GM18505 (cell line): ENCODE results near the gene SLC5A2.
"Not testable (repeated sequence)": the region's sequence is repeated elsewhere in the genome, so short reads cannot be mapped to it uniquely, and the experiment has no call there.

Experiments used
- ATAC-seq: cut with Tn5 transposase; IDR thresholded peaks from one replicate; pipeline ENCODE4 v1.9.1; 2021; ENCODE audit not compliant: unreplicated experiment
- POLR2A ChIP-seq: IDR thresholded peaks from 4 replicates; pipeline ENCODE4 v1.6.1; 2011; ENCODE audit warnings: borderline replicate concordance; ENCODE audit not compliant: insufficient read depth, insufficient read length; ENCODE audit errors: extremely low read depth

SLC5A2 gene

DNA sequence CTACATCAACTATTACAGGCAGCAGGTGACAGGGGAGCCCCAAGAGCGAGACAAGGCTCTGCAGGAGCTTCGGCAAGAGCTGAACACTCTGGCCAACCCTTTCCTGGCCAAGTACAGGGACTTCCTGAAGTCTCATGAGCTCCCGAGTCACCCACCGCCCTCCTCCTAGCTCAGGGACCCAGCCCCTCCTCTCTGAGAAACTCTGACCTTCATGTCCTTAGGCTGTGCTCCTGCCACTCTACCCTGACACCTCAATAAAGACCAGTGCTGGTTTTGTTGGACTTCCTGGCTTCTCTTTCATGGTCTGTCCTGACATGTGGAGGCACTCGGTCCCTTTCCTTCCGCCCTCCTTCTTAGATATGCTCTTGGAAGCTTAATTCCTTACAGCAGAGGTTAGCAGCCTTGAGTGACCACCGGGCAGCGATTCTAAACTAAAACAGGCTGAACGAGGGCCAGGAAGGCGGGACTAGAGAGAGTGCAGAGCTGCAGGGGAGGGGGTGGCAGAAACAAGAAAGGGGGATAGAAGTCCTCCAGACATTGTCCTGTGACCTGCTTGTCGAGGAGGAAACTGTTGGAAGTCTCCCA is 45.7 kb downstream of the SLC5A2 start:
- ATAC-seq = no peak
- TF ChIP-seq POLR2A = no peak

DNA sequence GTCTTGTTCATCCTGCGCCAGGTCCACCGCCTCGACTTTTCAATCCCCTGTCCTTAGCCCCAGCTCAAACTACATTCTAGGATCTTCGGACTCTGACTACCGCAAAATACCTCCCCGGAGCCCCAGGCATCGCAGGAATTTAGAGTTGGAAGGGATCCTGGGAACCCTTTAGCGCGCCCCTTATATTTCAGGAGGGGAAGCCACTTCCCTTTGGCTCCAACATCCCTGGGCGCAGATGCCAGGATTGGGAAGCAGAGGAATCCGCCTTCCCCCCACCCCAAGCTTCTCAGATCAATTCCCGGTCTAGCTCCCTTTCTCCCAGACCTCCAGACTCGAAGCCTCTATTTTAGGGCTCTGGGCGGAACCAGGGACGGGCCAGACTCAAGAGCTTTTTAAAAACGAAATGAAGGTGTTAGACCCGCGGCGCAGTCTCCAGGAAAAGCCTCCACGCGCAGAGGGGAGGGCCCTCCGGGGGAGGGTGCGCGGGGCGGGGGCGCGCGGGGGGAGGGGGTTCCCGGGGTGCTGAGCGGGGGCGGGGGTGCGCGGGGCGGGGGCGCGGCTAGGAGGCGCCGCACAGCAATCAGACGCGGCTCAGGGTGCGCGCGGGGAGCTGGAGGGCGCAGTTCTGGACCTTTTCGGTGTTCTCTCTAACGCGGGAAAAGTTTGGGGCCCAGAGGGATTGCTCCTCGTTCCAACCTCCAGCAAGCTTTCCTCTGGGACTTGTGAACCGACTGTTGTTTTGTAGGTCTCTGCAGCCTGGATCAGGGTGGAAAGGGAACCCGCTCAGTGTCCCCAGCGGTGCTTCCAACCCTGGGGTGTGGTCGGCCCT is 46.4 kb downstream of the SLC5A2 start:
- TF ChIP-seq POLR2A = no peak
- no peak for ATAC-seq

- no peak for ATAC-seq
- TF ChIP-seq POLR2A = no peak
Measured at GRCh38 chr16:31529937-31530312, 47.0 kb downstream of the SLC5A2 start.

- no peak for TF ChIP-seq POLR2A
- no peak for ATAC-seq
Measured at GRCh38 chr16:31530405-31530804, 47.5 kb downstream of the SLC5A2 start.

GRCh38 chr16:31531096-31531495 is 48.2 kb downstream of the SLC5A2 start:
- no peak for TF ChIP-seq POLR2A
- no peak for ATAC-seq

- ATAC-seq = no peak
Measured at GRCh38 chr16:31532120-31532519, 49.2 kb downstream of the SLC5A2 start.

DNA sequence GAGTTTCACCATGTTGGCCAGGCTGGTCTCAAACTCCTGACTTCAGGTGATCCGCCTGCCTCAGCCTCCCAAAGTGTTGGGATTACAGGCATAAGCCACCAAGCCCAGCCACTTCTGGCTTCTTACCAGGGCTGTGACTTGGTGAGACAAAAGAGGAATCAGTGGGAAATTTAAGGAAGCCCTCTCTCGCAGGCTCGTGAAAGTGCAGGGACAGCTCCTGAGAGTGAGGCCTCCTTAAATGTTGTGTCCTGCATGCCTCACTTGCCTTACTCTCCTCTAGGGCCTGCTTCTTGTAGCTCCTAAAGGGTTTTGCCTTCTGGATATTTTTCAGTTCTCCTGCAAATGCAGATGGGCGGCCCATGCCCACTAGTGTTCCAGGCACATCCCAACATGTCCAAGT is 50.0 kb downstream of the SLC5A2 start:
- ATAC-seq = no peak
- TF ChIP-seq POLR2A = no peak

More at GRCh38 chr16:31532120-31532519, 49.2 kb downstream of the SLC5A2 start:
- TF ChIP-seq POLR2A = no peak

DNA sequence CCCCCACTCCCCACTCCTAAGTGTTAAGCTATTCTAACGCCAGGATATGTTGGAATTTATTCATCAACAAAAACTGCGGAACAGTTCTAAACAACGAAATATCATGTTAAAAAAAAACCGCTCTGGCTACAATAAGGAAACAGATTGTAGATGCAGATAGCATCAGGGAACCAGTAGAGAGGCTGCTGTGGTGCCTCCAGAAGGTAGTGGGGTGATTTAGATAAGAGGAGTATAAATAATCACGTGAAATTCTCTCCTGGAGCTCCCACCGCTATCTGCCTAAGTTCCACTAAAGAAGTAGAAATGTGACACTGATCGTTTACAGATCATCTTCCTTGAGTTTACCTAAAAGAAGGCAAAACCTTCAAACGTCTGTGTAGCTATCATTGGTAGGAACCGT is 52.8 kb downstream of the SLC5A2 start:
- no peak for ATAC-seq
- TF ChIP-seq POLR2A = no peak

- no peak for TF ChIP-seq POLR2A
- ATAC-seq = no peak
Measured at GRCh38 chr16:31536804-31537361, 54.0 kb downstream of the SLC5A2 start.

DNA sequence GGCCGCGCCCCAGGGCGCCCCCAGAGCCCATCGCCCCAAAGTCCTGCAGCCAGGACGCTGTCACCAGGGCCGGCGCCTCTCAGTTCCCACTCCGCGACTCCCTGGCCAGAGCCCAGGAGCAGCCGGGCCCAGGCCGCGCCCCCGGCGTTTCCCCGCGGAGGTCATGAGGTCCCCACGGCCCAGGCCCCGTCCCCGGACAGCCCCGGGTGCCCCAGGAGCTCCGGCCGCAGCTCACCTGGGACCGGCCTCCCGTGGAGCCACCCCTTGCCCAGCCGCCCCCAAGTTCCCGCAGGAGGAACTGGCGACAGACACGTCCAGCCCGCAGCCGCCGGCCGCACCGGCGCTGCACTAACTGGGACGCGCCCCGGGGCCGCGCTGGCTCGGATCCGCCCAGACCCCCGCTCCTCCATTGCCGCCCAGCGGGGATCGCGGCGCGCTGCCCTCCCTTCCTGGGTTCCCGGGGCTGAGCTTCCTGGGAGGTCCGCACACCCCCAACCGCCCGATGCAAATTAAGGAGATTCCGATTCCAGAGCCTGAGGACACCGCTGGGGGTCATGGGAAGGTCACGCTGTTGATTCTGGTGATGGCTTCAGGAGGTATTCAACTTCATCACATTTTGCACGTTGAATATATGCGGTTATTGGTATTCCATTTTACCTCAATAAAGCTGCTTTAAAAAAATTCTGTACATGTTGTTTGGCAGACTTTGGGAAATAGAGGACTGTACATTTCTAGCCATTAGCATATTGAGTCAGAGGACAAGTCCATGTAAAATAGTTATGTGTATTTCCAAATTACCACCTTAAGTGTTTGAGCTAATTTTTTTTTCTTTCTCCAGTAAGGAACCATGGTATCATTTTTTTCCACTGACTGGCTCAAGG is 54.7 kb downstream of the SLC5A2 start:
- no peak for ATAC-seq
- no peak for TF ChIP-seq POLR2A

DNA sequence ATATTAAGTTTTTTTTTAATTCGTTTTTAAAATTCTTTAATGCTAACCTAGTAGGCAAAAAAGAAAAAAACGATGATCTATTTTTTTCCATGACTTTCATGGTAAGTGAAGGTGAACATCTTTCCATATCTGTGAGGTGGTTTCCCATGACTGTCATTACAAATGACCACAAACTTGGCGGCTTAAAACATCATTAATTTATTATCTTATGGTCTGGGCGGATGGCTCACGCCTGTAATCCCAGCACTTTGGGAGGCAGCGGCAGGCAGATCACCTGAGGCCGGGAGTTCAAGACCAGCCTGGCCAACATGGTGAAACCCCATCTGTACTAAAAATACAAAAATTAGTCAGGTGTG is 55.3 kb downstream of the SLC5A2 start:
- not testable (repeated sequence) for ATAC-seq

DNA sequence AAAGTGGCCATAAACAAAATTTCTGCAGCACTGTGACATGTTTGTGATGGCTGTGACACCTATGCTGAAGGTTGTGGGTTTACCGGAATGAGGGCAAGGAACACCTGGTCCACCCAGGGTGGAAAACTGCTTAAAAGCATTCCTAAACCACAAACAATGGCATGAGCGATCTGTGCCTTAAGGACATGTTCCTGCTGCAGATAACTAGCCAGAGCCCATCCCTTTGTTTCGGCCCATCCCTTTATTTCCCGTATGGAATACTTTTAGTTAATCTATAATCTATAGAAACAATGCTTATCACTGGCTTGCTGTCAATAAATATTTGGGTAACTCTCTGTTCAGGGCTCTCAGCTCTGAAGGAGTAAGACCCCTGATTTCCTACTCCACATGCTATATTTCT is 56.8 kb downstream of the SLC5A2 start:
- ATAC-seq = not testable (repeated sequence)
